ENCODE data around the gene TJP1. TPM values are rescaled to one million over a fixed set of nuclear protein-coding genes. Genes with fewer than 3 reads are reported as not detected.

Gene TJP1
- total RNA-seq, 2 donors from 2014 or later, result 131 to 145 TPM

DNA sequence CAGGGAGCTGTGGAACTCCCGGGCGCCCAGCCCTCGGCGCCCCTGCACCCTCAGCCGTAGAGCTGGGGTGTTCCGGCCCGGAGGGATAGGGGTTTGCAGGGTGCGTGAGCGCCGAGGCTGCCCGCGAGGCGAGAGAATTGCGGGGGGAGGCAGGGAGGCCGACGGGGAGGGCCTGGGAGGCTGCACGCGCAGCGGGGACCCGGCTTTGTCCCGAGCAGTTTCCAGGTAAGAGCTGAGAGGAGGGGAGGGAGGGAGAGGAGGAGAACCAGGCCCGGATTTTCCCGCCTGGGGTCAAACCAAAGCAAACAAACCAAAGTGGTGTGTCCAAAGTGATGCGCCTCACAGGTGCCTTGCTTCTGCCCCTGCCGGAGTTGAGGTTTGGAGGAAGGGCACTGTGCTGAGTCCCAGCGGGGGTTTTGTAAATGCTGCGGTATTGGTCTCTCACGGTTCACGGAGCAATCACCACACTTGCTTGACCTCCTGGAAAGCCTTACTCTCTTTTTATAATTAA is 146.4 kb downstream of the TJP1 start:
- no peaks in the 10 kb centered on the region for H3K9me3 Mint-ChIP-seq
- Histone ChIP-seq H3K27ac (ENCODE audit: low read depth, low read length) (no peak overlapping the region), H3K4me1 (ENCODE audit: control insufficient read depth, insufficient read depth, low read length) (peaks cover 7% of the 10 kb centered on the region), H3K36me3 (ENCODE audit: control insufficient read depth, insufficient read depth, low read length) (no peaks in the 10 kb centered on the region), H3K9me3 (ENCODE audit: control insufficient read depth, low read length) (no peaks in the 10 kb centered on the region), H3K27me3 (ENCODE audit: control insufficient read depth, insufficient read depth, low read length, poor library complexity, severe bottlenecking) (no peaks in the 10 kb centered on the region), H3K9ac (ENCODE audit: extremely low read depth, low read length, poor library complexity, severe bottlenecking) (no peak overlapping the region), H3K4me3 (ENCODE audit: low read length) (peak overlapping the region; percentile 73)
- H3K27ac Mint-ChIP-seq, result no peak overlapping the region
- no peaks in the 10 kb centered on the region for H3K36me3 Mint-ChIP-seq (ENCODE audit: low read depth)
- WGBS, 2 experiments (ENCODE audit: insufficient coverage in 1 of 2, insufficient read length in 1 of 2), result 36 to 38% methylated on average over 16 to 29 of the region's 29 CpGs
- TF ChIP-seq, protein P1, sequence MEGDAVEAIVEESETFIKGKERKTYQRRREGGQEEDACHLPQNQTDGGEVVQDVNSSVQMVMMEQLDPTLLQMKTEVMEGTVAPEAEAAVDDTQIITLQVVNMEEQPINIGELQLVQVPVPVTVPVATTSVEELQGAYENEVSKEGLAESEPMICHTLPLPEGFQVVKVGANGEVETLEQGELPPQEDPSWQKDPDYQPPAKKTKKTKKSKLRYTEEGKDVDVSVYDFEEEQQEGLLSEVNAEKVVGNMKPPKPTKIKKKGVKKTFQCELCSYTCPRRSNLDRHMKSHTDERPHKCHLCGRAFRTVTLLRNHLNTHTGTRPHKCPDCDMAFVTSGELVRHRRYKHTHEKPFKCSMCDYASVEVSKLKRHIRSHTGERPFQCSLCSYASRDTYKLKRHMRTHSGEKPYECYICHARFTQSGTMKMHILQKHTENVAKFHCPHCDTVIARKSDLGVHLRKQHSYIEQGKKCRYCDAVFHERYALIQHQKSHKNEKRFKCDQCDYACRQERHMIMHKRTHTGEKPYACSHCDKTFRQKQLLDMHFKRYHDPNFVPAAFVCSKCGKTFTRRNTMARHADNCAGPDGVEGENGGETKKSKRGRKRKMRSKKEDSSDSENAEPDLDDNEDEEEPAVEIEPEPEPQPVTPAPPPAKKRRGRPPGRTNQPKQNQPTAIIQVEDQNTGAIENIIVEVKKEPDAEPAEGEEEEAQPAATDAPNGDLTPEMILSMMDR (conservative IDR thresholded peaks at IDR 0.05), result no peak
- DNase-seq, result peak; percentile 74
- H3K4me1 Mint-ChIP-seq, result peaks cover 24% of the 10 kb centered on the region
- peaks cover 10% of the 10 kb centered on the region for H3K27me3 Mint-ChIP-seq (ENCODE audit: insufficient read depth)
- H3K4me3 Mint-ChIP-seq, result peak overlapping the region; percentile 65

DNA sequence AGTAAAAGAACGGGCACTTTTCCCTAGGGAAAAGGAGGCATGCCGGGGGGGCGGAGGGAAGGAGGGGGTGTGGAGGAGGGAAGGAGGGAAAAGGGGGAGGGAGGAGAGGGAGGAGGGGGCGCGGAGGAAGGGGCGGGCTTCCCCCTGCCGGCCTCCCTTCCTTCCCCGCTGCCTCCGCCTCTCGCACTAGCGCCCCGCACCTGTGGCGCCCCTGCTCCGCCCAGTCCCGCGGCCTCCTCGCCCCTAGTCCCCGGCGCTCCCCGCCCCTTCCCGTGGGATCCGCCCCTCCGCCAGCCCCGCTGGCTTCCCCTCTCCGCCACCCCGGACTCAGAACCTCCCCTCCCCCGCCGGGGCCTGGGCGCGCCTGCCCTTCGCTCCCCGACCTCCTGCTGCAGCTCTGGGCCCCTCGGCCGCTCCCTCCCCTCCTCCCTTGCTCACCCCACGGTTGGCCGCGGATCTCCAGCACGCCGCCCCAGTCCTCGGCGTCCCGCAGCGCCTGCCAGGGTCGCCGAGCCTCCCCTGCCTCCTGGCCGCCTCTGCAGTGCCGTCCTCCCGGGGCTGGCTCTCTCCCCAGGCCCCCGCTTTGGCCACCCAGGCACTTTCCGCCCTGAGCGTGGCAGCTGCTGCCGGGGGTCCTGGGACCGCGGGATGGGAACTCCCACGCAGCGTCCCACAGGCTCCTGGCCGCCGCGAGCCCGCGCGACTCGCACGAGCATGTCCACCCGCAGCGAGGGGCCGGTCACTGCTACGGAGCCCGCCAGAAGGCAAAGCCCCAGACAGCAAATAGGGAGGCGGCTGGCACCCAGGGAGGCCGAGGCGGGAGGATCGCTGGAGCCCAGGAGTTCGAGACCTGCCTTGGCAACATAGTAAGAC is 147.4 kb downstream of the TJP1 start:
- H3K36me3 ChIP-seq (ENCODE audit: control insufficient read depth, insufficient read depth, low read length), result no peaks in the 10 kb centered on the region
- Mint-ChIP-seq H3K27ac (no peak overlapping the region), H3K9me3 (no peaks in the 10 kb centered on the region), H3K36me3 (ENCODE audit: low read depth) (no peaks in the 10 kb centered on the region), H3K4me1 (peaks cover 29% of the 10 kb centered on the region), H3K4me3 (peak overlapping the region; percentile 65), H3K27me3 (ENCODE audit: insufficient read depth) (peaks cover 10% of the 10 kb centered on the region)
- peak; percentile 97 for DNase-seq
- TF ChIP-seq, protein P1 (conservative IDR thresholded peaks at IDR 0.05), result no peak
- H3K9ac ChIP-seq (ENCODE audit: extremely low read depth, low read length, poor library complexity, severe bottlenecking), result peak overlapping the region; percentile 44
- H3K27me3 ChIP-seq (ENCODE audit: control insufficient read depth, insufficient read depth, low read length, poor library complexity, severe bottlenecking), result no peaks in the 10 kb centered on the region
- H3K4me3 ChIP-seq (ENCODE audit: low read length), result peak overlapping the region; percentile 73
- H3K4me1 ChIP-seq (ENCODE audit: control insufficient read depth, insufficient read depth, low read length), result peaks cover 7% of the 10 kb centered on the region
- H3K9me3 ChIP-seq (ENCODE audit: control insufficient read depth, low read length), result no peaks in the 10 kb centered on the region
- 0 to 2% methylated on average over 1 to 68 of the region's 74 CpGs for WGBS, 2 experiments (ENCODE audit: insufficient coverage in 1 of 2, insufficient read length in 1 of 2)
- no peak overlapping the region for H3K27ac ChIP-seq (ENCODE audit: low read depth, low read length)

GRCh38 chr15:29672923-29673809 is 149.1 kb downstream of the TJP1 start:
- TF ChIP-seq, protein P1 (conservative IDR thresholded peaks at IDR 0.05), result no peak
- H3K27me3 Mint-ChIP-seq (ENCODE audit: insufficient read depth), result peaks cover 10% of the 10 kb centered on the region
- H3K27ac Mint-ChIP-seq, result no peak overlapping the region
- Histone ChIP-seq H3K9me3 (ENCODE audit: control insufficient read depth, low read length) (no peaks in the 10 kb centered on the region), H3K9ac (ENCODE audit: extremely low read depth, low read length, poor library complexity, severe bottlenecking) (no peak overlapping the region), H3K4me1 (ENCODE audit: control insufficient read depth, insufficient read depth, low read length) (peaks cover 7% of the 10 kb centered on the region), H3K36me3 (ENCODE audit: control insufficient read depth, insufficient read depth, low read length) (no peaks in the 10 kb centered on the region), H3K27me3 (ENCODE audit: control insufficient read depth, insufficient read depth, low read length, poor library complexity, severe bottlenecking) (no peaks in the 10 kb centered on the region), H3K4me3 (ENCODE audit: low read length) (no peak overlapping the region), H3K27ac (ENCODE audit: low read depth, low read length) (no peak overlapping the region)
- no peaks in the 10 kb centered on the region for H3K36me3 Mint-ChIP-seq (ENCODE audit: low read depth)
- WGBS, 2 experiments (ENCODE audit: insufficient coverage in 1 of 2, insufficient read length in 1 of 2), result 92 to 96% methylated on average over 9 to 11 of the region's 11 CpGs
- no peaks in the 10 kb centered on the region for H3K9me3 Mint-ChIP-seq
- peaks cover 29% of the 10 kb centered on the region for H3K4me1 Mint-ChIP-seq
- H3K4me3 Mint-ChIP-seq, result peak overlapping the region; percentile 65
- no peak for DNase-seq
